ENCODE results near the gene CREB3L4.
"Not testable (repeated sequence)": the region's sequence is repeated elsewhere in the genome, so short reads cannot be mapped to it uniquely, and the experiment has no call there.

- not testable (repeated sequence) for TF ChIP-seq CTCF, POLR2A (IDR thresholded peaks at IDR 0.05)
These were observed 11.4 kb downstream of the CREB3L4 start for GRCh38 chr1:153979091-153979490.
